NCI-H1417 (cell line): ENCODE measurements around the gene UQCRHL.

Experiments used
- DNase-seq, 3 experiments: peaks; one replicate each; lab custom pipeline; 2025; lab: John Stamatoyannopoulos, UW

The UQCRHL gene

DNA sequence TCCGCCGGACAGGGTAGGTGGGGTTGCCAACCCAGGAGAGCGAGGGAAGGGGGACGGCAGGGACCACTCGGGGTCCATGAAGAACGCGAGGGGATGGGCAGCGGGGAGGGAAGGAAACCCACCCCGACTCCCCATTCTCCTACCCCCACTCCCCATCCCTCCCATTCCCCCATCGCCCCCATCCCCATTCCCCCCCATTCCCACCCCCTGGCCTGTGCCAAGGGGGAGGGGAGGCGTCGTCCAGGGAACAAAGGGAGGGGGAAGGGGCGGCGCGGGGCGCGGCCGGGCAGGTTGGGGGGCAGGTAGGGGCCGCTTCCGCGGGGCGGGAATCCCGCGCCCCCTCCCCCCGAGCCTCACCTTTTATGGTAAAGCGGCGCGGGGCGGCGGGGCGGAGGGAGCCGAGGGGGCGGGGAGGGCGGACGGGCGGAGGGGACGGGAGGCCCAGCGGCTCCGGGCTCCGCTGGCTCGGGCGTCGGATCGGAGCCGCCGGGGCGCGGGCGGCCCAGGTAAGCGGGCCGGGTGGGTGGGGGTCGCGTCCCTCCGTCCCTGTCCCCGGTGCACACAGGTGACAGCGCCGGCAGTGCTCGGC lies 49.0 kb downstream of the UQCRHL start, which contains the start of gene FBLIM1:
Gene FBLIM1, plus strand, starts transcription at position 453 of the 589 bp plus-strand sequence. CDS start 6,189 bp downstream, outside the sequence.
- peak in 2 of 3 experiments; percentile 46 to 71 for DNase-seq

DNA sequence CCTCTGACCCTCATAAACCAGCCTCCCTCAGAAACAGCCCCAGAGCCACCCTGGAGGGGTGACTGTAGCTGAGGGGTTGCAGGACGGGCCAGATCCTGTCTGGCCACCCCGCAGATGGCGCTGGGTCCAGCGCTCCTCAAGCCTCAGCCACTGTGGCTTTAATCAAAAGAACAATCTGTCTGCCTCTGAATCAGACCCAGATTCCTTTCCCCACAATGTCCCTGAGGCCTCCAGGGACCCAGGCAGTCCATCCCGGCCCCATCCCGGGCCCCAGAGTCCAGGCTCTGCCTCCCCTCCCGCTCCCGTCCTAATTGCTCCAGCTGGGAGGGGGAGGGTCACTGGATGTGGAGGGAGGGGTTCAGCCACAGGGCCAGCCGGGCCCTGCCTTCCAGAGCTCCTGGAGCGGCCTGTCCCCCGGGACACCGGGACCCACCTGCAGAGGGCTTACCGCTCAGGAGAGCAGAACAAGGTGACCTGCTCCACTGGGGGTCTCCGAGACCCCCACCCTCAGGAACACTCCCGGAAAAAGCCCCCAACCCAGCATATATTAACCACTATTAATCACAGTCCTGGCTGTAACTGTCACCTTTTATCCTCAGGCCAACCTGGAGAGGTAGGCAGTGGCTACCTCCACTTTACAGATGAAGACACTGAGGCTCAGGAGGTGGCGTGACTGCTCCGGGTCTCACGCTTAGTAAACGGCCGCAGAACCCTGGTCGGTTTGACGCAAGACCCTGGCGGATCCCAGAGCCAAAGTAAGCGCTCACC lies 49.7 kb downstream of the UQCRHL start:
- peak in 1 of 3 experiments; percentile 28 for DNase-seq
